ENCODE data around the gene RALBP1. TPM values are rescaled to one million over a fixed set of nuclear protein-coding genes. Genes with fewer than 3 reads are reported as not detected.
"Not testable (repeated sequence)": the region's sequence is repeated elsewhere in the genome, so short reads cannot be mapped to it uniquely, and the experiment has no call there.

Gene RALBP1
- total RNA-seq, 6 donors from 2014 or later: 39.8 to 82.6 (median 57.6) TPM

DNA sequence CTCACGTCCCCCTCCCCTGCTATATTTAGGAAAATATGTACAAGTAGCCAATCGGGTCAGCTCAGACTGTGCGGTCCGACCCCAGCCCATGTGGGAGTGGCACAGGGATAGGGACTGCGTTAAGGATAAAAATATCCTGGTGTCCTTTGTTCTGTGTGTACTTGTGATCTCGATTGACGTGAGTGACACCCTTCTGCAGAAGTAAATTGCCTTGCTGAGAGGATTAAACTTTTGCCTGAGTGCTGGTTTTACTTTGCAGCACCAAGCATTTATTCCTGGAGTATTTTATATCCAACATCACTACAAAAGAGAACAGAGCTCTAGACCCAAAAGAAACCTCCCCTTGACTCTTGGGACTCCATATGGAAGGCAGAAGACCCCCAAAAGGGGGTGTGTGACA, 28.0 kb upstream of the RALBP1 start:
- 90 to 92% methylated on average over 7 of the region's 7 CpGs for WGBS, 2 donors
- Histone ChIP-seq H3K9me3 (peaks cover 0 to 9% (median 0%) of the 10 kb centered on the region in 4 donors), H3K36me3 (no peaks in the 10 kb centered on the region), H3K4me3 (no peak overlapping the region), H3K27ac (no peak overlapping the region), H3K4me1 (no peaks in the 10 kb centered on the region), H3K27me3 (no peaks in the 10 kb centered on the region)
- DNase-seq: no peak
- TF ChIP-seq, protein P1, sequence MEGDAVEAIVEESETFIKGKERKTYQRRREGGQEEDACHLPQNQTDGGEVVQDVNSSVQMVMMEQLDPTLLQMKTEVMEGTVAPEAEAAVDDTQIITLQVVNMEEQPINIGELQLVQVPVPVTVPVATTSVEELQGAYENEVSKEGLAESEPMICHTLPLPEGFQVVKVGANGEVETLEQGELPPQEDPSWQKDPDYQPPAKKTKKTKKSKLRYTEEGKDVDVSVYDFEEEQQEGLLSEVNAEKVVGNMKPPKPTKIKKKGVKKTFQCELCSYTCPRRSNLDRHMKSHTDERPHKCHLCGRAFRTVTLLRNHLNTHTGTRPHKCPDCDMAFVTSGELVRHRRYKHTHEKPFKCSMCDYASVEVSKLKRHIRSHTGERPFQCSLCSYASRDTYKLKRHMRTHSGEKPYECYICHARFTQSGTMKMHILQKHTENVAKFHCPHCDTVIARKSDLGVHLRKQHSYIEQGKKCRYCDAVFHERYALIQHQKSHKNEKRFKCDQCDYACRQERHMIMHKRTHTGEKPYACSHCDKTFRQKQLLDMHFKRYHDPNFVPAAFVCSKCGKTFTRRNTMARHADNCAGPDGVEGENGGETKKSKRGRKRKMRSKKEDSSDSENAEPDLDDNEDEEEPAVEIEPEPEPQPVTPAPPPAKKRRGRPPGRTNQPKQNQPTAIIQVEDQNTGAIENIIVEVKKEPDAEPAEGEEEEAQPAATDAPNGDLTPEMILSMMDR (IDR thresholded peaks at IDR 0.05): no peak
- TF ChIP-seq POLR2A (IDR thresholded peaks at IDR 0.05): no peak
- no peak for TF ChIP-seq POLR2AphosphoS5 (IDR thresholded peaks at IDR 0.05)
- TF ChIP-seq EP300 (IDR thresholded peaks at IDR 0.05): no peak
- ATAC-seq (ENCODE audit: low FRiP score in 2 of 2): no peak

GRCh38 chr18:9449600-9450414, 25.5 kb upstream of the RALBP1 start:
- DNase-seq: no peak
- ATAC-seq (ENCODE audit: low FRiP score in 2 of 2): no peak
- 68 to 74% methylated on average over 12 of the region's 12 CpGs for WGBS, 2 donors
- peaks cover 0 to 9% (median 0%) of the 10 kb centered on the region in 4 donors for H3K9me3 ChIP-seq
- no peaks in the 10 kb centered on the region for H3K4me1 ChIP-seq
- TF ChIP-seq POLR2AphosphoS5 (IDR thresholded peaks at IDR 0.05) (no peak), POLR2A (IDR thresholded peaks at IDR 0.05) (no peak), EP300 (IDR thresholded peaks at IDR 0.05) (no peak)
- TF ChIP-seq, protein P1 (IDR thresholded peaks at IDR 0.05): no peak
- no peak overlapping the region for H3K27ac ChIP-seq
- no peaks in the 10 kb centered on the region for H3K36me3 ChIP-seq
- H3K4me3 ChIP-seq: no peak overlapping the region
- no peaks in the 10 kb centered on the region for H3K27me3 ChIP-seq

DNA sequence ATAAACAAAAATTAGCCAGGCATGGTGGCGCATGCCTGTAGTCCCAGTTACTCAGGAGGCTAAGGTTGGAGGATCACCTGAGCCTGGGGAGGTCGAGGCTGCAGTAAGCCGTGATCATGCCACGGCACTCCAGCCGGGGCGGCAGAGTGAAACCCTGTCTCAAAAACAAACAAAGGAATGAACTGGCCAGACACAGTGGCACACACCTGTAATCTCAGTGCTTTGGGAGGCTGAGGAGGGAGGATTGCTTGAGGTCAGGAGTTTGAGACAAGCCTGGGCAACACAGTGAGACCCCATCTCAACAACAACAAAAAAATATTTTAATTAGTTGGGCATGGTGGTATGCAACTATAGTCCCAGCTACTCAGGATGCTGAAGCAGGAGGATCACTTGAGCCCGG, 24.4 kb upstream of the RALBP1 start:
- not testable (repeated sequence) for H3K4me1 ChIP-seq; H3K4me3 ChIP-seq; H3K27ac ChIP-seq; H3K36me3 ChIP-seq; ATAC-seq (ENCODE audit: low FRiP score in 2 of 2); H3K27me3 ChIP-seq
- WGBS, 2 donors: 88 to 93% methylated on average over 7 of the region's 7 CpGs
- peak in 1 of 2 donors; percentile 32 for DNase-seq
- H3K9me3 ChIP-seq: peaks cover 2 to 16% (median 6%) of the 10 kb centered on the region in 4 donors

GRCh38 chr18:9453283-9453682, 22.0 kb upstream of the RALBP1 start:
- Histone ChIP-seq H3K4me1 (no peaks in the 10 kb centered on the region), H3K9me3 (peaks cover 8 to 14% (median 11%) of the 10 kb centered on the region in 4 donors), H3K36me3 (no peaks in the 10 kb centered on the region), H3K4me3 (no peak overlapping the region), H3K27me3 (no peaks in the 10 kb centered on the region), H3K27ac (no peak overlapping the region)
- no peak for DNase-seq
- 87% methylated on average over 2 of the region's 2 CpGs for WGBS, 2 donors
- no peak for ATAC-seq (ENCODE audit: low FRiP score in 2 of 2)
- TF ChIP-seq POLR2A (IDR thresholded peaks at IDR 0.05): no peak

DNA sequence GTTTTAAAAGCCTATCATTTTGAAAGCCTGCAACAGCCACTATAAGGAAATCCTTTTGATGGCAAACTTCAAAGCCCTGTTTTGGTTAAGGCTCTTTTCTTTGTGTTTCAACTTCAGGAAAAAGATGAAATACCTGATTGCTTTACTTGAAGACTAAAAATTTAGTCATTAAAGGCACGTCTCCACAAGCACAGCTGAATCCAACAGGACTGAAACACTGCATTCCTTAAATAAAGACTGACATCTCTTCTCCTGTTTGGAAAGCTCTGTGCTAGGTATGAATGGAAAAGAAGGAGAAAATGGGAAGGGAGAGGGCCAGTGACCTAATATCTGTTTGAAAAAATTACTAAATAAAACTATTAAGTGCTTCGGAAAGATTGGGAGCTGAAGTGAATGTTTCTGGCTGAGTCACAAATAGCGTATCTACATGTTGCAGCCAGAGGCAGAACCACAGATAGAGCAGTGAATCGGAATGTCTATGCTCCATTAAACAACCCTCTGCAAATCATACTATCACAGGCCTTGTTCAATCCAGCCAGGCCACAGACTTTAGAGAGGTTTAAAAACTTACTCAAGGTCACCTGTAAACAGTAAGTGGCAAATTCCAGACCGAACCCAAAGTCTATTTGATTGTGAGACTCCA, 21.1 kb upstream of the RALBP1 start:
- DNase-seq (no peak), ATAC-seq (ENCODE audit: low FRiP score in 2 of 2) (no peak)
- Histone ChIP-seq H3K36me3 (no peaks in the 10 kb centered on the region), H3K9me3 (peaks cover 8 to 14% (median 11%) of the 10 kb centered on the region in 4 donors), H3K4me3 (no peak overlapping the region), H3K27me3 (no peaks in the 10 kb centered on the region), H3K4me1 (no peaks in the 10 kb centered on the region), H3K27ac (no peak overlapping the region)
- 73 to 75% methylated on average over 5 of the region's 5 CpGs for WGBS, 2 donors
- TF ChIP-seq POLR2AphosphoS5 (IDR thresholded peaks at IDR 0.05) (no peak), POLR2A (IDR thresholded peaks at IDR 0.05) (no peak), EP300 (IDR thresholded peaks at IDR 0.05) (no peak)
- TF ChIP-seq, protein P1 (IDR thresholded peaks at IDR 0.05): no peak
